K562 (cell line): Measurements from ENCODE around the gene FAM149B1. TPM values are rescaled to one million over a fixed set of nuclear protein-coding genes. Genes with fewer than 3 reads are reported as not detected.
A peak's percentile ranks its signal among the peaks of the same experiment; 100 is the strongest.

Experiments
- ATAC-seq: fragments of 200-7000 bp; cut with Tn5 transposase; 3 replicates; pipeline ENCODE4 v1.9.1; 2020; ENCODE audit warnings: moderate library complexity
- BruUV-seq: library from RNA; stranded (reverse); fragments of 400-500 nt; replicated peaks from 2 replicates; lab custom pipeline; 2021; lab: Mats Ljungman, UMichigan
- CTCF ChIA-PET: fragments of 300-600 bp; formaldehyde crosslinking; extraction: SDS; loops from one replicate; lab custom pipeline; 2021; ENCODE audit warnings: low intra/inter-chr PET ratio; lab: Yijun Ruan, JAX
- POLR2A ChIA-PET: fragments of 300-600, 350-650 bp; sonication (Branson Sonifier 250); formaldehyde crosslinking; extraction: SDS; loops from one replicate; lab custom pipeline; 2021; ENCODE audit warnings: antibody characterized with exemption, inconsistent platforms; lab: Yijun Ruan, JAX
- DNase-seq, 4 experiments: peaks; one replicate each; pipeline versions ENCODE4 v3.0.0 to v3.0.0-alpha.2; 2011 to 2018; ENCODE audit warnings: low spot score in 3 of 4, mixed read lengths in 3 of 4; ENCODE audit errors: extremely low read depth in 1 of 4
- FAIRE-seq: peaks from 2 replicates; lab custom pipeline; 2011; peaks lifted over from hg19 to GRCh38; lab: Jason Lieb, UNC
- H2AFZ ChIP-seq: 2 replicates; pipeline ENCODE4 v1.6.0; 2011; ENCODE audit warnings: low read depth, low read length, control low read depth, inconsistent platforms
- H3K27ac ChIP-seq: fragments of 200-600 bp; 3 replicates; pipeline ENCODE4 v1.8.0; 2011; ENCODE audit warnings: low read depth, mild to moderate bottlenecking, control low read depth, inconsistent platforms, low read length, moderate library complexity, mixed read lengths; ENCODE audit errors: extremely low read depth
- H3K27me3 ChIP-seq, 2 experiments: fragments of 300-600 bp in 1 of 2; 2 replicates in 1 of 2; 3 replicates in 1 of 2; pipeline versions ENCODE4 v1.6.0 to v1.8.0; 2011; ENCODE audit warnings: inconsistent platforms in 2 of 2, low read length in 2 of 2, mild to moderate bottlenecking in 1 of 2, mixed read lengths in 1 of 2, moderate library complexity in 1 of 2; ENCODE audit not compliant: control insufficient read depth in 2 of 2, insufficient read depth in 2 of 2
- H3K36me3 ChIP-seq: fragments of 300-600 bp; 3 replicates; pipeline ENCODE4 v1.8.0; 2011; ENCODE audit warnings: mild to moderate bottlenecking, low read length, inconsistent platforms; ENCODE audit not compliant: control insufficient read depth, insufficient read depth
- H3K4me1 ChIP-seq, 2 experiments: fragments of 200-600 bp in 1 of 2; replicated peaks in 1 of 2; 2 replicates in 1 of 2; 3 replicates in 1 of 2; pipeline versions ENCODE4 v1.5.1 to v1.8.0; 2011; ENCODE audit warnings: inconsistent platforms in 2 of 2, low read length in 2 of 2, mild to moderate bottlenecking in 1 of 2, mixed read lengths in 1 of 2, moderate library complexity in 1 of 2; ENCODE audit not compliant: control insufficient read depth in 2 of 2, insufficient read depth in 2 of 2
- H3K4me2 ChIP-seq: 2 replicates; pipeline ENCODE4 v1.6.1; 2011; ENCODE audit warnings: low read length, control low read depth, inconsistent platforms, mixed read lengths; ENCODE audit not compliant: insufficient read depth
- H3K4me3 ChIP-seq: fragments of 200-600 bp; sonication (generic), shearing (Covaris generic); 2 replicates; pipeline ENCODE4 v1.5.1; 2016; ENCODE audit warnings: control low read depth, inconsistent platforms
- H3K79me2 ChIP-seq: fragments of 200-600 bp; 3 replicates; pipeline ENCODE4 v1.8.0; 2011; ENCODE audit warnings: low read length, inconsistent platforms; ENCODE audit not compliant: control insufficient read depth, insufficient read depth
- H3K9ac ChIP-seq, 2 experiments: 2 replicates each; pipeline versions ENCODE4 v1.6.0 to v1.6.1; 2011; ENCODE audit warnings: low read depth in 2 of 2, low read length in 2 of 2, control low read depth in 1 of 2, inconsistent platforms in 1 of 2, mild to moderate bottlenecking in 1 of 2, mixed read lengths in 1 of 2; ENCODE audit not compliant: insufficient read depth in 1 of 2
- H3K9me1 ChIP-seq: one replicate; pipeline ENCODE4 v1.6.0; 2011; ENCODE audit warnings: inconsistent platforms, mild to moderate bottlenecking, low read length, moderate library complexity; ENCODE audit not compliant: control insufficient read depth, insufficient read depth
- H3K9me3 ChIP-seq: replicated peaks from 2 replicates; pipeline ENCODE4 v1.5.1; 2011; ENCODE audit warnings: low read depth, low read length, inconsistent platforms; ENCODE audit not compliant: control insufficient read depth, insufficient read depth
- H4K20me1 ChIP-seq: replicated peaks from 2 replicates; pipeline ENCODE4 v1.6.1; 2011; ENCODE audit warnings: low read length, inconsistent platforms, mixed read lengths; ENCODE audit not compliant: control insufficient read depth, insufficient read depth
- EP300 ChIP-seq: IDR thresholded peaks from 2 replicates; pipeline ENCODE4 v1.6.1; 2012; ENCODE audit warnings: low read length, improper control_type of control experiment
- ETV5 ChIP-seq: sonication (generic); formaldehyde crosslinking; IDR thresholded peaks from 2 replicates; pipeline ENCODE4 v1.4.0; 2020; ENCODE audit warnings: low read depth, mild to moderate bottlenecking, missing genetic modification reagents
- FOSL1 ChIP-seq: fragments of 200-800 bp; sonication (Bioruptor generic); conservative IDR thresholded peaks from 2 replicates; pipeline ENCODE4 v1.6.1; 2016; ENCODE audit warnings: missing genetic modification characterization, missing compliant biosample characterization
- FOXP1 ChIP-seq: sonication (generic); formaldehyde crosslinking; IDR thresholded peaks from 2 replicates; pipeline ENCODE4 v1.8.0; 2022; ENCODE audit warnings: mild to moderate bottlenecking, missing genetic modification reagents
- PPARD ChIP-seq: fragments of 250-450 bp; sonication (Bioruptor Pico); IDR thresholded peaks from 2 replicates; pipeline ENCODE4 v1.8.0; 2022; ENCODE audit warnings: inconsistent platforms, mild to moderate bottlenecking, moderate library complexity
- ZNF551 ChIP-seq: fragments of 250-450 bp; sonication (Bioruptor Pico); IDR thresholded peaks from 2 replicates; pipeline ENCODE4 v1.5.0; 2021; ENCODE audit warnings: mild to moderate bottlenecking, moderate library complexity
- in situ Hi-C: fragments of 300-500 bp; cut with MboI; formaldehyde crosslinking; loops from 4 replicates; pipeline ENCODE4 v1.15.0; 2018; ENCODE audit warnings: inconsistent platforms, mixed read lengths
- intact Hi-C: fragments of 100-400 bp; cut with micrococcal nuclease; formaldehyde crosslinking; loops from 2 replicates; pipeline ENCODE4 v1.14.2; 2022
- polyA plus RNA-seq, 8 experiments: library from polyadenylated mRNA; depleted of rRNA in 4 of 8; stranded (reverse) in 5 of 8; unstranded in 3 of 8; fragments of >200 nt; fragmentation: Nextera tagmentation in 2 of 8; fragmentation: Illumina TruSeq in 1 of 8; extraction: Ambion mirVana in 2 of 8; extraction: Trizol in 1 of 8; gene quantifications; 2 replicates each; pipeline versions ENCODE4 v1.2.1 to v1.2.3, GENCODE V29; 2011 to 2014; ENCODE audit warnings: inconsistent platforms in 1 of 8, missing spikeins in 1 of 8
- total RNA-seq, 7 experiments: library from RNA; depleted of rRNA in 6 of 7; stranded (reverse); fragments of >200 nt in 6 of 7; fragmentation: Illumina TruSeq in 2 of 7; extraction: Trizol in 2 of 7; gene quantifications; 2 replicates each; pipeline versions ENCODE4 v1.2.1 to v1.2.3, GENCODE V29; 2011 to 2021; ENCODE audit warnings: low replicate concordance in 1 of 7
- TF ChIP-seq, protein P1 (sequence below), 2 experiments: fragments of 250-450 bp in 1 of 2; fragments of 450-650 bp in 1 of 2; sonication (Bioruptor Pico) in 1 of 2; IDR thresholded peaks; 2 replicates each; pipeline versions ENCODE4 v1.6.1 to v1.8.0; 2016 to 2021; ENCODE audit warnings: mild to moderate bottlenecking in 2 of 2, moderate library complexity in 2 of 2, missing compliant biosample characterization in 1 of 2, missing genetic modification characterization in 1 of 2

Gene FAM149B1
- total and polyA plus RNA-seq, 9 of the 15 experiments (the other 6 are each of a cell fraction or from before 2014, with no cell fraction given): 4.2 to 18.5 (median 9.3) TPM

DNA sequence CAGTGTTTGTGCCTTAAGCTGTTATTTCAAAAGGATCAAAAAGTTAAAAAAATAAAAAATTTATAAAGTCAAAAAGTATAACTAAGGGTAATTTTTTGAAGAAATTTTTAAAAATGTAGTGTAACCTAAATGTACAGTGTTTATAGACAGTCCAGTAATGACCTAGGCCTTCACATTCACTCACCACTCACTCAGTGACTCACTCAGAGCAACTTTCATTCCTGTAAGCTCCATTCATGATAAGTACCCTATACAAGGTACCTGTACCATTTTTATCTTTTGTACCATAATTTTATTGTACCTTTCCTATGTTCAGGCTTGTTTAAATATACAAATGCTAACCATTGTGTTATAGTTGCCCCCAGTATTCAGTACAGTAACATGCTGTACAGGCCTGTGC, 57.6 kb downstream of the FAM149B1 start:
- peak; percentile 40; the same call in 1 of the 3 replicates for ATAC-seq
- CTCF ChIA-PET: no interaction called here

DNA sequence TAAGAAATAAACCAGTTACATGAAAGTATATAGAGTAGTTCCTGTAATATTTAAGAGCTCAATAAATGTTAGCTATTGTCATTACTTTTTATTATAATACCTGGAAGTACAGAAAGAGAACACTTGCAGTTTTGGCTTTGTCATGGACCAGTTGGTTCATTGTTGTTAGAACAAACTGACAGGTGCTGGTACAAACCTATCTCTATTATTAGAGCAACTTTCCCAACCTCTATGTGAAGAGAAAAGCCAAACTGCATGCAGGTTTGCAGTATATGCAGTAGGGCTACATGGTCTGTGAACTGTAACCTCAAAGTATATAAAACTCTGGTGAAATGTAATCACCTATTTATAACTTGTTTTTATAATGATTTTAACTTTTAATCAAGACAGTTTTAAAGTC, 58.7 kb downstream of the FAM149B1 start:
- TF ChIP-seq, protein P1, sequence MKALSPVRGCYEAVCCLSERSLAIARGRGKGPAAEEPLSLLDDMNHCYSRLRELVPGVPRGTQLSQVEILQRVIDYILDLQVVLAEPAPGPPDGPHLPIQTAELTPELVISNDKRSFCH (CRISPR knock-in tag; IDR thresholded peaks at IDR 0.05): no peak
- TF ChIP-seq, protein P1 (tag; IDR thresholded peaks at IDR 0.05): no peak
- TF ChIP-seq PPARD (CRISPR knock-in tag) (no peak), ZNF551 (0 out of 2 replicates have a peak, but pooled peaks have one; percentile 43), FOXP1 (CRISPR knock-in tag) (no peak), ETV5 (no peak)

More for the DNA sequence above, 57.6 kb downstream of the FAM149B1 start:
- no peak overlapping the region for H3K4me2 ChIP-seq
- DNase-seq (no peak), FAIRE-seq (no peak)
- no peak overlapping the region for H3K4me3 ChIP-seq
- in situ Hi-C loops (no loop called here), intact Hi-C loops (no loop called here)
- no peaks in the 10 kb centered on the region for H3K27me3 ChIP-seq
- BruUV-seq: no TSS peak
- H3K27ac ChIP-seq: no peak overlapping the region
- H3K9me3 ChIP-seq: no peaks in the 10 kb centered on the region
- H3K9me1 ChIP-seq: no peaks in the 10 kb centered on the region
- H3K9ac ChIP-seq: no peak overlapping the region
- H4K20me1 ChIP-seq: no peaks in the 10 kb centered on the region
- peaks cover 0 to 9% of the 10 kb centered on the region in 2 experiments; a peak in 3 of 5 replicates for H3K4me1 ChIP-seq
- no peaks in the 10 kb centered on the region for H3K79me2 ChIP-seq
- no peak overlapping the region for H2AFZ ChIP-seq
- TF ChIP-seq FOSL1 (tag): 0 out of 2 replicates have a peak, but pooled peaks have one; percentile 26
- no peak for TF ChIP-seq EP300
- no peaks in the 10 kb centered on the region for H3K36me3 ChIP-seq
- POLR2A ChIA-PET: interaction anchor here (1.1 to 2.5 kb wide), 5 partner anchors 8 to 27 kb away, joined by 3 to 13 read pairs (median 4); partner anchors contain the start of genes DNAJC9 and MRPS16

More for the DNA sequence above, 58.7 kb downstream of the FAM149B1 start:
- Histone ChIP-seq H3K27ac (no peak overlapping the region), H3K4me3 (no peak overlapping the region), H2AFZ (no peak overlapping the region), H3K27me3 (no peaks in the 10 kb centered on the region), H3K4me2 (no peak overlapping the region), H3K79me2 (no peaks in the 10 kb centered on the region), H4K20me1 (no peaks in the 10 kb centered on the region; the same call in 1 of the 2 replicates), H3K36me3 (no peaks in the 10 kb centered on the region), H3K4me1 (peaks cover 0 to 9% of the 10 kb centered on the region in 2 experiments; a peak in 3 of 5 replicates), H3K9me3 (no peaks in the 10 kb centered on the region), H3K9me1 (no peaks in the 10 kb centered on the region), H3K9ac (no peak overlapping the region)
- intact Hi-C loops: no loop called here
- no peak for DNase-seq
- in situ Hi-C loops: no loop called here
- no TSS peak for BruUV-seq
- no peak for FAIRE-seq
- no peak for ATAC-seq
- ChIA-PET POLR2A (interaction anchor here (1.5 to 2.5 kb wide), 5 partner anchors 7 to 20 kb away, joined by 3 to 13 read pairs (median 4); partner anchors contain the start of gene DNAJC9), CTCF (no interaction called here)
